Occipital lobe (tissue), 3 donors: ENCODE data around the gene HOXB3. TPM values are rescaled to one million over a fixed set of nuclear protein-coding genes. Genes with fewer than 3 reads are reported as not detected.

ENCODE experiments used
- DNase-seq: peaks from one replicate; lab custom pipeline; 2025; lab: John Stamatoyannopoulos, UW
- small RNA-seq: library from RNA; depleted of rRNA; stranded (forward); fragments of <200 nt; gene quantifications from one replicate; pipeline ENCODE3, GENCODE V24; 2014
- total RNA-seq: library from RNA; depleted of rRNA; stranded (reverse); fragments of >200 nt; gene quantifications from one replicate; pipeline ENCODE4 v1.2.3, GENCODE V29; 2014

The HOXB3 gene
- total RNA-seq, 1 donor from 2014 or later: not detected

DNA sequence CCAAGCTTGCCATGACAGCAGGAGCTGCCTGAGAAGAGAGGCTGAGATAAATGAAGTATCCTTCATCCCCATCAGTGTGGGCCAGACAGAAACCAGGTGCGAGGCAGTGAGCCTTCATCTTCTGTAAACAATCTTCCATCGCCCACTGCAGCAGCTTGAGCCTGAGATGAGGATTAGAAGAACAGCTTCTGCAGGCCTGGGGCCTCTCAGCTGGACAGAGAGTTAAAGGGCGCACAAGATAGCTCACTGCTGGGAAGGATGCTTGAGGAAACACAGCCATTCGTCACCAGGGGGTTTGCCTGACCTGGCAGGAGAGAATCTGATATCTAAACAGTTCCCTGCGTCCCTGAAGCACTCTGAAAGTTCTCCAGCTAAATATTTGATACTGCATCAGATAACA lies 86.3 kb downstream of the HOXB3 start:
- no peak for DNase-seq

DNA sequence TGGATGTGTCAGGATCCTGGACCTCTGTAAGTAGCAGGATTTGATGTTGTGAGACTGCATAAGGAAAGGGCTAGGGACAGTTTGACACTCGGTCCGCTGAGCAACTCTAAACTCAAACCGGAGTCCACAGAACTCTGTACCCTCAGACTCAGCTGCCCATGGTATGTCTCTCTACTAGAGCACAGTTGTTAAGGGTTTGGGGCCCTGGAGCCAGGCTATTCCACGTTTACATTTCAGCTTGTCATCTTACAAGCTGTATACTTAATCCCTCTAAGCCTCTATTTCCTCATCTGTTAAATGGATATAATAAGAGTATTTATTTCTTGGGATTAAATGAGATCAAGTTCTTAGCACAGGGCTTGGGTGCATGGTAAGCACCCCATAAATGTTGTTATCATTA lies 87.1 kb downstream of the HOXB3 start:
- no peak for DNase-seq

DNA sequence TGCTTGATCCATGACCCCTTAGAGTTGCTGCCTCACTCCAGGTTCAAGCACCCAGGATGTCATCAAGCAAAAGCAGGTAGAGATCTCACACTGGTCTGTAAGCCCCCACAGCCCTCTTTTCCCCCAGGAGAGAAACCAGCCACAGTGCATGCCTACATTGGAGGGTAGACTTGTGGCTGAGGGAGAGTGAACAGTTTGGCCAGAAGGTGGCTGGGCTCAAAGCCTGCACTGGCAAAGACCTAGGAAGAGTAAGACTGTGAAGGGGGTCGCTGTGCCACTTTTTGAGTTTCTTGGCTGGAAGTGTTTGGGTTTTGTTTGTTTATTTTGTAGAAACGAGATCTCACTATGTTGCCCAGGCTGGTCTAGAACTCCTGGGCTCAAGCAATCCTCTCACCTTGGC lies 87.7 kb downstream of the HOXB3 start:
- DNase-seq: no peak

GRCh38 chr17:48500435-48501426 lies 89.3 kb downstream of the HOXB3 start:
- DNase-seq: no peak

- DNase-seq: no peak
Measured at GRCh38 chr17:48499735-48500434, 90.2 kb downstream of the HOXB3 start.

- DNase-seq: no peak
Measured at GRCh38 chr17:48499248-48499647, 90.8 kb downstream of the HOXB3 start.

Small RNA genes within 50 kb of the gene (small RNA-seq; reads per million reads assigned to genes)
- not detected for gene MIR196A1

Other genes starting within 250 kb of the HOXB3 start
- gene SKAP1, start 160.0 kb downstream of the HOXB3 start, total RNA-seq: 0.62 TPM
- gene HOXB1, start 59.2 kb downstream of the HOXB3 start, total RNA-seq: not detected
- gene HOXB2, start 45.1 kb downstream of the HOXB3 start, total RNA-seq: 0.16 TPM
- not detected for gene HOXB4, start 11.9 kb downstream of the HOXB3 start, total RNA-seq
- gene HOXB5, start 3.5 kb upstream of the HOXB3 start, total RNA-seq: not detected
- gene HOXB6, start 14.7 kb upstream of the HOXB3 start, total RNA-seq: not detected
- gene HOXB7, start 20.8 kb upstream of the HOXB3 start, total RNA-seq: not detected
- not detected for gene HOXB8, start 25.1 kb upstream of the HOXB3 start, total RNA-seq
- gene HOXB9, start 36.1 kb upstream of the HOXB3 start, total RNA-seq: not detected
- gene PRAC1, start 132.3 kb upstream of the HOXB3 start, total RNA-seq: not detected
- gene PRAC2, start 132.9 kb upstream of the HOXB3 start, total RNA-seq: not detected
- gene HOXB13, start 138.5 kb upstream of the HOXB3 start, total RNA-seq: 0.16 TPM
- 0.16 TPM for gene TTLL6, start 227.0 kb upstream of the HOXB3 start, total RNA-seq
- gene CALCOCO2, start 240.8 kb upstream of the HOXB3 start, total RNA-seq: 17.9 TPM